BJ (cell line): Measurements from ENCODE around the gene EPHA6. TPM values are rescaled to one million over a fixed set of nuclear protein-coding genes. Genes with fewer than 3 reads are reported as not detected.

Source experiments
- CTCF ChIA-PET: fragments of 350-600 bp; formaldehyde crosslinking; extraction: SDS; loops from one replicate; lab custom pipeline; 2021; ENCODE audit warnings: antibody characterized with exemption, inconsistent platforms; lab: Yijun Ruan, JAX
- POLR2A ChIA-PET: fragments of 300-600 bp; sonication (Branson Sonifier 250); formaldehyde crosslinking; extraction: SDS; loops from one replicate; lab custom pipeline; 2021; ENCODE audit warnings: antibody characterized with exemption; lab: Charles Lee
- DNase-seq: peaks from one replicate; pipeline ENCODE4 v3.0.0-alpha.2; 2011; ENCODE audit warnings: low read depth
- H3K27me3 ChIP-seq: 2 replicates; pipeline ENCODE4 v1.6.0; 2011; ENCODE audit warnings: low read length; ENCODE audit not compliant: control insufficient read depth, insufficient read depth
- H3K36me3 ChIP-seq: 2 replicates; pipeline ENCODE4 v1.5.1; 2011; ENCODE audit warnings: low read length; ENCODE audit not compliant: control insufficient read depth, insufficient read depth
- H3K4me3 ChIP-seq: 2 replicates; pipeline ENCODE4 v1.5.1; 2011; ENCODE audit warnings: low read depth, mild to moderate bottlenecking, control low read depth, low read length
- polyA plus RNA-seq: library from polyadenylated mRNA; depleted of rRNA; stranded (reverse); fragments of >200 nt; gene quantifications from 2 replicates; pipeline ENCODE4 v1.2.3, GENCODE V29; 2011
- TF ChIP-seq, protein P1 (sequence below): IDR thresholded peaks from 2 replicates; pipeline ENCODE4 v1.5.1; 2011; ENCODE audit warnings: low read depth, mild to moderate bottlenecking, control low read depth, inconsistent platforms, low read length, moderate library complexity; ENCODE audit not compliant: insufficient read depth

The EPHA6 gene
- polyA plus RNA-seq, 1 experiment = not detected

DNA sequence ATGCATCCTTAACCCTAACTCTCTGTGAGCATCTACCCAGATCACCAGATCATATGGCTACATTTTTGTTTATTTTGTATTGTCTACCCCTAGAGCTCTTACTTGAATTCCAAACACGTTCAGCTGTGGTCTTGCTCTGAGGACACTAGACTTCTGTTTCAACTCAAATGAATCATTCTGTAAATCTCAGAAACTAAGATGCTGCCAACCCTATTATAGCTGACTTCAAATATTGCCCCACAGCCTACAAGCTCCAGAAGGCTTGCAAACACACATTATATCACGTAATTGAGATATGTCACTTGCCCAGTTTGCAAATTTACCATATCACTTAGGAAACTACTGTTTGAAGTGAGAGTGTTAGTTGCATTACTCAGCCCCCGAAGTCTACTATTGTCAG, 524.0 kb downstream of the EPHA6 start:
- Histone ChIP-seq H3K36me3 (no peaks in the 10 kb centered on the region), H3K4me3 (no peak overlapping the region), H3K27me3 (no peaks in the 10 kb centered on the region)
- CTCF ChIA-PET = no interaction called here
- DNase-seq = no peak
- POLR2A ChIA-PET = no interaction called here
- TF ChIP-seq, protein P1, sequence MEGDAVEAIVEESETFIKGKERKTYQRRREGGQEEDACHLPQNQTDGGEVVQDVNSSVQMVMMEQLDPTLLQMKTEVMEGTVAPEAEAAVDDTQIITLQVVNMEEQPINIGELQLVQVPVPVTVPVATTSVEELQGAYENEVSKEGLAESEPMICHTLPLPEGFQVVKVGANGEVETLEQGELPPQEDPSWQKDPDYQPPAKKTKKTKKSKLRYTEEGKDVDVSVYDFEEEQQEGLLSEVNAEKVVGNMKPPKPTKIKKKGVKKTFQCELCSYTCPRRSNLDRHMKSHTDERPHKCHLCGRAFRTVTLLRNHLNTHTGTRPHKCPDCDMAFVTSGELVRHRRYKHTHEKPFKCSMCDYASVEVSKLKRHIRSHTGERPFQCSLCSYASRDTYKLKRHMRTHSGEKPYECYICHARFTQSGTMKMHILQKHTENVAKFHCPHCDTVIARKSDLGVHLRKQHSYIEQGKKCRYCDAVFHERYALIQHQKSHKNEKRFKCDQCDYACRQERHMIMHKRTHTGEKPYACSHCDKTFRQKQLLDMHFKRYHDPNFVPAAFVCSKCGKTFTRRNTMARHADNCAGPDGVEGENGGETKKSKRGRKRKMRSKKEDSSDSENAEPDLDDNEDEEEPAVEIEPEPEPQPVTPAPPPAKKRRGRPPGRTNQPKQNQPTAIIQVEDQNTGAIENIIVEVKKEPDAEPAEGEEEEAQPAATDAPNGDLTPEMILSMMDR = no peak

DNA sequence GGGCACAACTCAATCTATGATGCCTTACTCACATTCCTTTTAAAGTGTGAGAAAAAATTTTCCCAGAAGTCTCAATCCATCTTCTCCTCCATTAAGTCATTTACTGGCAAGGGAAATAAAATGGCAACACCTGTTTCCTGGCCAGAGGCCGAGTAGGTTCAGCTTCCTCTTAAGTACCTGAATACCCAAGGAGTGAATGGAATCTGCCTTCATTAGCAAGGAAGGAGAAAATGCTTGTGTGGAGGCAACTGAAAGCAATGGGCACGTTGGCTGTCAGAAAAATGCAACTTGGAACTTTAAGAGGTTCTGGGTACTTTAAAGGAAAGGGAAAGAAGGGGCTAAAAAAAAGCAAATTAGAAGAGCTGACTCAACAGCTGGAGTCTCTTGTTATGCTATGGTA, 526.5 kb downstream of the EPHA6 start:
- POLR2A ChIA-PET = no interaction called here
- TF ChIP-seq, protein P1 = no peak
- DNase-seq = no peak

GRCh38 chr3:97347780-97348179, 533.4 kb downstream of the EPHA6 start:
- ChIA-PET CTCF (no interaction called here), POLR2A (no interaction called here)
- TF ChIP-seq, protein P1 = no peak
- no peaks in the 10 kb centered on the region for H3K36me3 ChIP-seq
- H3K4me3 ChIP-seq = no peak overlapping the region
- no peaks in the 10 kb centered on the region for H3K27me3 ChIP-seq
- no peak for DNase-seq

More for the DNA sequence above, 526.5 kb downstream of the EPHA6 start:
- Histone ChIP-seq H3K27me3 (no peaks in the 10 kb centered on the region), H3K4me3 (no peak overlapping the region), H3K36me3 (no peaks in the 10 kb centered on the region)
- CTCF ChIA-PET = no interaction called here

DNA sequence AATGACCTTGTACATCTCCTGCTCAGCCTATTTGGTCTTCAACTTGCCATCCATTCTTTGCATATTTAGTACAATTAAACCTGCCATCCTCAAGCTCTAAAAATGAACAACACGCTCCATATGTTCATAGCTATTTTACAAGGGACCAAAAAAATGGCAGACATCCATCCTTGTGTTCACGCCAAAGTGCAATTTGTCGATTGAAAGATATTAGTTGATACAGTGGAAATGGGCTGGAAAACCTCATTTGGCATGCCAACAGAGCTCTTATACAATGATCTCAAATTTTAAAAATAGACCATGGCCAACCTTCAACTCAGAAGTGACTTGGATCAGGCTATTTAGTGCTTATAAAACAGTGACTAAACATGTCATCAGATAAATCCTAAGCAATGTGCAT, 536.6 kb downstream of the EPHA6 start:
- TF ChIP-seq, protein P1 = no peak
- DNase-seq = no peak
- H3K36me3 ChIP-seq = no peaks in the 10 kb centered on the region
- H3K27me3 ChIP-seq = no peaks in the 10 kb centered on the region
- ChIA-PET POLR2A (no interaction called here), CTCF (no interaction called here)
- H3K4me3 ChIP-seq = no peak overlapping the region

GRCh38 chr3:97353176-97353575, 538.8 kb downstream of the EPHA6 start:
- Histone ChIP-seq H3K27me3 (no peaks in the 10 kb centered on the region), H3K4me3 (no peak overlapping the region), H3K36me3 (no peaks in the 10 kb centered on the region)
- POLR2A ChIA-PET = no interaction called here
- DNase-seq = no peak
- CTCF ChIA-PET = no interaction called here
- TF ChIP-seq, protein P1 = no peak
